K562 (cell line): ENCODE data around the gene HOXB3. TPM values are rescaled to one million over a fixed set of nuclear protein-coding genes. Genes with fewer than 3 reads are reported as not detected.
A peak's percentile ranks its signal among the peaks of the same experiment; 100 is the strongest.

Source experiments
- CHD2 ChIP-seq: IDR thresholded peaks from 2 replicates; pipeline ENCODE4 v1.6.1; 2011; ENCODE audit warnings: low read depth, low read length
- E2F1 ChIP-seq: sonication (generic); formaldehyde crosslinking; IDR thresholded peaks from 2 replicates; pipeline ENCODE4 v1.8.1; 2023; ENCODE audit warnings: mild to moderate bottlenecking, missing genetic modification reagents, moderate library complexity
- ELF1 ChIP-seq: fragments of 200-800 bp; sonication (Bioruptor generic); IDR thresholded peaks from 2 replicates; pipeline ENCODE4 v1.6.1; 2016; ENCODE audit warnings: missing genetic modification characterization, missing compliant biosample characterization
- FOXO4 ChIP-seq: fragments of 450-650 bp; formaldehyde crosslinking; IDR thresholded peaks from 2 replicates; pipeline ENCODE4 v1.4.0; 2020; ENCODE audit warnings: mild to moderate bottlenecking, moderate library complexity
- ILF3 ChIP-seq: fragments of 450-650 bp; IDR thresholded peaks from 2 replicates; pipeline ENCODE4 v1.6.1; 2018; ENCODE audit warnings: antibody characterized with exemption, mild to moderate bottlenecking, moderate library complexity, borderline replicate concordance
- KAT7 ChIP-seq: sonication (generic); formaldehyde crosslinking; IDR thresholded peaks from 2 replicates; pipeline ENCODE4 v1.8.0; 2022; ENCODE audit warnings: missing genetic modification reagents, mild to moderate bottlenecking, borderline replicate concordance
- NCOR1 ChIP-seq: fragments of 450-650 bp; IDR thresholded peaks from 2 replicates; pipeline ENCODE4 v1.6.1; 2016; ENCODE audit warnings: mild to moderate bottlenecking, moderate library complexity
- NELFE ChIP-seq: IDR thresholded peaks from 2 replicates; pipeline ENCODE4 v1.6.1; 2011; ENCODE audit warnings: mild to moderate bottlenecking; ENCODE audit not compliant: insufficient read depth, insufficient read length
- NR2F6 ChIP-seq: fragments of 450-650 bp; formaldehyde crosslinking; IDR thresholded peaks from 2 replicates; pipeline ENCODE4 v1.4.0; 2020; ENCODE audit warnings: mild to moderate bottlenecking
- POLR3A ChIP-seq: IDR thresholded peaks from 2 replicates; pipeline ENCODE4 v1.6.1; 2011; ENCODE audit warnings: borderline replicate concordance, mild to moderate bottlenecking, moderate library complexity; ENCODE audit not compliant: insufficient read length, insufficient read depth; ENCODE audit errors: extremely low read depth
- SMAD4 ChIP-seq: fragments of 250-450 bp; sonication (Bioruptor Pico); conservative IDR thresholded peaks from 2 replicates; pipeline ENCODE4 v1.8.0; 2021; ENCODE audit warnings: inconsistent platforms, mild to moderate bottlenecking, moderate library complexity
- SOX6 ChIP-seq: fragments of 450-650 bp; IDR thresholded peaks from 2 replicates; pipeline ENCODE4 v1.6.1; 2014; ENCODE audit warnings: mild to moderate bottlenecking
- TAL1 ChIP-seq: fragments of 450-650 bp; IDR thresholded peaks from 2 replicates; pipeline ENCODE4 v1.6.1; 2016; ENCODE audit warnings: mild to moderate bottlenecking
- TCF3 ChIP-seq: sonication (generic); formaldehyde crosslinking; IDR thresholded peaks from 2 replicates; pipeline ENCODE4 v1.4.0; 2020; ENCODE audit warnings: mild to moderate bottlenecking, missing genetic modification reagents
- ZC3H4 ChIP-seq: sonication (generic); formaldehyde crosslinking; IDR thresholded peaks from 2 replicates; pipeline ENCODE4 v1.9.0; 2021; ENCODE audit warnings: missing genetic modification reagents, borderline replicate concordance
- polyA plus RNA-seq, 8 experiments: library from polyadenylated mRNA; depleted of rRNA in 4 of 8; stranded (reverse) in 5 of 8; unstranded in 3 of 8; fragments of >200 nt; fragmentation: Nextera tagmentation in 2 of 8; fragmentation: Illumina TruSeq in 1 of 8; extraction: Ambion mirVana in 2 of 8; extraction: Trizol in 1 of 8; gene quantifications; 2 replicates each; pipeline versions ENCODE4 v1.2.1 to v1.2.3, GENCODE V29; 2011 to 2014; ENCODE audit warnings: inconsistent platforms in 1 of 8, missing spikeins in 1 of 8
- total RNA-seq, 7 experiments: library from RNA; depleted of rRNA in 6 of 7; stranded (reverse); fragments of >200 nt in 6 of 7; fragmentation: Illumina TruSeq in 2 of 7; extraction: Trizol in 2 of 7; gene quantifications; 2 replicates each; pipeline versions ENCODE4 v1.2.1 to v1.2.3, GENCODE V29; 2011 to 2021; ENCODE audit warnings: low replicate concordance in 1 of 7
- TF ChIP-seq, protein P1 (sequence below): fragments of 450-650 bp; IDR thresholded peaks from 2 replicates; pipeline ENCODE4 v1.7.0; 2016; ENCODE audit warnings: borderline replicate concordance
- TF ChIP-seq, protein P2 (sequence below): sonication (generic); formaldehyde crosslinking; IDR thresholded peaks from 2 replicates; pipeline ENCODE4 v1.8.0; 2022; ENCODE audit warnings: mild to moderate bottlenecking, missing genetic modification reagents, borderline replicate concordance
- TF ChIP-seq, protein P3 (sequence below): fragments of 250-450 bp; sonication (Bioruptor Pico); IDR thresholded peaks from 2 replicates; pipeline ENCODE4 v1.4.0; 2020; ENCODE audit warnings: mild to moderate bottlenecking, moderate library complexity

The HOXB3 gene
- total and polyA plus RNA-seq, 9 of the 15 experiments (the other 6 are each of a cell fraction or from before 2014, with no cell fraction given): 2.4 to 41.3 (median 20.2) TPM

- TF ChIP-seq, protein P1, sequence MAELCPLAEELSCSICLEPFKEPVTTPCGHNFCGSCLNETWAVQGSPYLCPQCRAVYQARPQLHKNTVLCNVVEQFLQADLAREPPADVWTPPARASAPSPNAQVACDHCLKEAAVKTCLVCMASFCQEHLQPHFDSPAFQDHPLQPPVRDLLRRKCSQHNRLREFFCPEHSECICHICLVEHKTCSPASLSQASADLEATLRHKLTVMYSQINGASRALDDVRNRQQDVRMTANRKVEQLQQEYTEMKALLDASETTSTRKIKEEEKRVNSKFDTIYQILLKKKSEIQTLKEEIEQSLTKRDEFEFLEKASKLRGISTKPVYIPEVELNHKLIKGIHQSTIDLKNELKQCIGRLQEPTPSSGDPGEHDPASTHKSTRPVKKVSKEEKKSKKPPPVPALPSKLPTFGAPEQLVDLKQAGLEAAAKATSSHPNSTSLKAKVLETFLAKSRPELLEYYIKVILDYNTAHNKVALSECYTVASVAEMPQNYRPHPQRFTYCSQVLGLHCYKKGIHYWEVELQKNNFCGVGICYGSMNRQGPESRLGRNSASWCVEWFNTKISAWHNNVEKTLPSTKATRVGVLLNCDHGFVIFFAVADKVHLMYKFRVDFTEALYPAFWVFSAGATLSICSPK: no peak
- TF ChIP-seq CHD2: no peak
- no peak for TF ChIP-seq SOX6
- TF ChIP-seq, protein P2, sequence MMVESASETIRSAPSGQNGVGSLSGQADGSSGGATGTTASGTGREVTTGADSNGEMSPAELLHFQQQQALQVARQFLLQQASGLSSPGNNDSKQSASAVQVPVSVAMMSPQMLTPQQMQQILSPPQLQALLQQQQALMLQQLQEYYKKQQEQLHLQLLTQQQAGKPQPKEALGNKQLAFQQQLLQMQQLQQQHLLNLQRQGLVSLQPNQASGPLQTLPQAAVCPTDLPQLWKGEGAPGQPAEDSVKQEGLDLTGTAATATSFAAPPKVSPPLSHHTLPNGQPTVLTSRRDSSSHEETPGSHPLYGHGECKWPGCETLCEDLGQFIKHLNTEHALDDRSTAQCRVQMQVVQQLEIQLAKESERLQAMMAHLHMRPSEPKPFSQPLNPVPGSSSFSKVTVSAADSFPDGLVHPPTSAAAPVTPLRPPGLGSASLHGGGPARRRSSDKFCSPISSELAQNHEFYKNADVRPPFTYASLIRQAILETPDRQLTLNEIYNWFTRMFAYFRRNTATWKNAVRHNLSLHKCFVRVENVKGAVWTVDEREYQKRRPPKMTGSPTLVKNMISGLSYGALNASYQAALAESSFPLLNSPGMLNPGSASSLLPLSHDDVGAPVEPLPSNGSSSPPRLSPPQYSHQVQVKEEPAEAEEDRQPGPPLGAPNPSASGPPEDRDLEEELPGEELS (CRISPR knock-in tag): no peak
- TF ChIP-seq POLR3A: no peak
- TF ChIP-seq ILF3: no peak
- peak; percentile 36; the same call in 1 of the 2 replicates for TF ChIP-seq NCOR1
- peak; percentile 44 for TF ChIP-seq TAL1
- TF ChIP-seq SMAD4 (CRISPR knock-in tag): peak; percentile 31; the same call in 1 of the 2 replicates
- TF ChIP-seq, protein P3, sequence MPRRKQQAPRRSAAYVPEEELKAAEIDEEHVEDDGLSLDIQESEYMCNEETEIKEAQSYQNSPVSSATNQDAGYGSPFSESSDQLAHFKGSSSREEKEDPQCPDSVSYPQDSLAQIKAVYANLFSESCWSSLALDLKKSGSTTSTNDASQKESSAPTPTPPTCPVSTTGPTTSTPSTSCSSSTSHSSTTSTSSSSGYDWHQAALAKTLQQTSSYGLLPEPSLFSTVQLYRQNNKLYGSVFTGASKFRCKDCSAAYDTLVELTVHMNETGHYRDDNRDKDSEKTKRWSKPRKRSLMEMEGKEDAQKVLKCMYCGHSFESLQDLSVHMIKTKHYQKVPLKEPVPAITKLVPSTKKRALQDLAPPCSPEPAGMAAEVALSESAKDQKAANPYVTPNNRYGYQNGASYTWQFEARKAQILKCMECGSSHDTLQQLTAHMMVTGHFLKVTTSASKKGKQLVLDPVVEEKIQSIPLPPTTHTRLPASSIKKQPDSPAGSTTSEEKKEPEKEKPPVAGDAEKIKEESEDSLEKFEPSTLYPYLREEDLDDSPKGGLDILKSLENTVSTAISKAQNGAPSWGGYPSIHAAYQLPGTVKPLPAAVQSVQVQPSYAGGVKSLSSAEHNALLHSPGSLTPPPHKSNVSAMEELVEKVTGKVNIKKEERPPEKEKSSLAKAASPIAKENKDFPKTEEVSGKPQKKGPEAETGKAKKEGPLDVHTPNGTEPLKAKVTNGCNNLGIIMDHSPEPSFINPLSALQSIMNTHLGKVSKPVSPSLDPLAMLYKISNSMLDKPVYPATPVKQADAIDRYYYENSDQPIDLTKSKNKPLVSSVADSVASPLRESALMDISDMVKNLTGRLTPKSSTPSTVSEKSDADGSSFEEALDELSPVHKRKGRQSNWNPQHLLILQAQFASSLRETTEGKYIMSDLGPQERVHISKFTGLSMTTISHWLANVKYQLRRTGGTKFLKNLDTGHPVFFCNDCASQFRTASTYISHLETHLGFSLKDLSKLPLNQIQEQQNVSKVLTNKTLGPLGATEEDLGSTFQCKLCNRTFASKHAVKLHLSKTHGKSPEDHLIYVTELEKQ (CRISPR knock-in tag): no peak
- TF ChIP-seq KAT7 (CRISPR knock-in tag): no peak
- TF ChIP-seq FOXO4 (CRISPR knock-in tag): no peak
- no peak for TF ChIP-seq ZC3H4 (CRISPR knock-in tag)
- TF ChIP-seq ELF1 (tag): no peak
- TF ChIP-seq E2F1 (CRISPR knock-in tag): no peak
- peak; percentile 63 for TF ChIP-seq TCF3 (CRISPR knock-in tag)
- no peak for TF ChIP-seq NR2F6
- TF ChIP-seq NELFE: no peak
These were observed 19.6 kb downstream of the HOXB3 start (continued) for GRCh38 chr17:48570325-48571023.
